ENCODE results near the gene ATP9B. TPM values are rescaled to one million over a fixed set of nuclear protein-coding genes. Genes with fewer than 3 reads are reported as not detected.

The ATP9B gene
- polyA plus RNA-seq, 1 of the 3 experiments (the other 2 are of a cell fraction), result 11.2 TPM

DNA sequence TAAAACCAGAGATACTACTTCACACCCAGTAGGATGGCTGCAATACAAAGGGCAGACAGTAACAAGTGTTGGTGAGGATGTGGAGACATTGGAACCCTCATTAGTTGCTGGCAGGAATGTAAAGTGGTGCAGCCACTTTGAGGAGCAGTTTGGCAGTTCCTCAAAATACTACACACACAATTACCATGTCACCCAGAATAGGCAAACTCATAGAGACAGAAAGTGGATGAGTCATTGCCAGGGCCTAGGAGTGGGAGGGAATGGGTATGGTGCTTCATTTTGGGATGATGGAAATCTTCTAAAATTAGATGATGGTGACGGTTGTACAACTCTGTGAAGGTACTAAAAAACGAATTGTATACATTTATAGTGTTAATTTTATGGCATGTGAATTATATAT, 54.8 kb downstream of the ATP9B start:
- H3K4me2 ChIP-seq, result no peak overlapping the region
- ChIA-PET CTCF (no interaction called here), POLR2A (no interaction called here)
- TF ChIP-seq ELF1 (IDR thresholded peaks at IDR 0.05), result no peak
- no peak for TF ChIP-seq GATA2 (CRISPR knock-in tag; IDR thresholded peaks at IDR 0.05)
- TF ChIP-seq, protein P1, sequence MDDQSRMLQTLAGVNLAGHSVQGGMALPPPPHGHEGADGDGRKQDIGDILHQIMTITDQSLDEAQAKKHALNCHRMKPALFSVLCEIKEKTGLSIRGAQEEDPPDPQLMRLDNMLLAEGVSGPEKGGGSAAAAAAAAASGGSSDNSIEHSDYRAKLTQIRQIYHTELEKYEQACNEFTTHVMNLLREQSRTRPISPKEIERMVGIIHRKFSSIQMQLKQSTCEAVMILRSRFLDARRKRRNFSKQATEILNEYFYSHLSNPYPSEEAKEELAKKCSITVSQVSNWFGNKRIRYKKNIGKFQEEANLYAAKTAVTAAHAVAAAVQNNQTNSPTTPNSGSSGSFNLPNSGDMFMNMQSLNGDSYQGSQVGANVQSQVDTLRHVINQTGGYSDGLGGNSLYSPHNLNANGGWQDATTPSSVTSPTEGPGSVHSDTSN (IDR thresholded peaks at IDR 0.05), result peak; percentile 35; the same call in 1 of the 2 replicates
- TF ChIP-seq TCF12 (IDR thresholded peaks at IDR 0.05), result no peak
- TF ChIP-seq FOXJ3 (CRISPR knock-in tag; IDR thresholded peaks at IDR 0.05), result no peak
- TF ChIP-seq RCOR1 (IDR thresholded peaks at IDR 0.05; ENCODE audit: low read length), result no peak
- TF ChIP-seq TEAD4 (IDR thresholded peaks at IDR 0.05; ENCODE audit: borderline replicate concordance, insufficient read depth), result no peak
- DNase-seq, result no peak
- no peaks in the 10 kb centered on the region for H3K9me2 ChIP-seq
- H4K20me1 ChIP-seq (ENCODE audit: insufficient read depth), result no peaks in the 10 kb centered on the region
- 35% methylated on average over 2 of the region's 2 CpGs for WGBS (ENCODE audit: low lambda C conversion rate)
- H3K9me3 ChIP-seq, result no peaks in the 10 kb centered on the region
- no peak overlapping the region for H3K9ac ChIP-seq
- no peaks in the 10 kb centered on the region for H3K27me3 ChIP-seq (ENCODE audit: insufficient read depth)
- H3K4me3 ChIP-seq (ENCODE audit: low read depth in 2 of 2, low read length in 1 of 2), result no peak overlapping the region
- H3K27ac ChIP-seq (ENCODE audit: low read depth in 2 of 2, low read length in 1 of 2), result no peak overlapping the region
- H3F3A ChIP-seq (replicated peaks; ENCODE audit: insufficient read depth), result no peaks in the 10 kb centered on the region
- peaks cover 4 to 15% of the 10 kb centered on the region in 2 experiments for H3K36me3 ChIP-seq (replicated peaks in 1 of 2; ENCODE audit: control insufficient read depth in 1 of 2, insufficient read depth in 2 of 2, low read length in 1 of 2)
- no peaks in the 10 kb centered on the region for H3K4me1 ChIP-seq (ENCODE audit: control insufficient read depth in 1 of 2, insufficient read depth in 2 of 2, low read depth in 1 of 2, low read length in 1 of 2)
- no peaks in the 10 kb centered on the region for H3K79me2 ChIP-seq (ENCODE audit: insufficient read depth)
- H2AFZ ChIP-seq (ENCODE audit: low read depth), result no peak overlapping the region

GRCh38 chr18:79129120-79129519, 59.9 kb downstream of the ATP9B start:
- no peak overlapping the region for H3K4me2 ChIP-seq
- H3K27me3 ChIP-seq (ENCODE audit: insufficient read depth), result no peaks in the 10 kb centered on the region
- H2AFZ ChIP-seq (ENCODE audit: low read depth), result no peak overlapping the region
- H4K20me1 ChIP-seq (ENCODE audit: insufficient read depth), result no peaks in the 10 kb centered on the region
- H3F3A ChIP-seq (replicated peaks; ENCODE audit: insufficient read depth), result no peaks in the 10 kb centered on the region
- no peaks in the 10 kb centered on the region for H3K4me1 ChIP-seq (ENCODE audit: control insufficient read depth in 1 of 2, insufficient read depth in 2 of 2, low read depth in 1 of 2, low read length in 1 of 2)
- WGBS (ENCODE audit: low lambda C conversion rate), result 98% methylated on average over 3 of the region's 3 CpGs
- H3K36me3 ChIP-seq (replicated peaks in 1 of 2; ENCODE audit: control insufficient read depth in 1 of 2, insufficient read depth in 2 of 2, low read length in 1 of 2), result peaks cover 6 to 15% of the 10 kb centered on the region in 2 experiments
- TF ChIP-seq NFIC (IDR thresholded peaks at IDR 0.05; ENCODE audit: borderline replicate concordance) (no peak), FOSL2 (IDR thresholded peaks at IDR 0.05; ENCODE audit: borderline replicate concordance, low read depth) (no peak), GATA2 (CRISPR knock-in tag; IDR thresholded peaks at IDR 0.05) (no peak), EP300 (IDR thresholded peaks at IDR 0.05; ENCODE audit: borderline replicate concordance in 1 of 2, low read depth in 1 of 2, low read length in 1 of 2) (no peak), NRF1 (IDR thresholded peaks at IDR 0.05; ENCODE audit: low read depth, low read length) (no peak), RCOR1 (IDR thresholded peaks at IDR 0.05; ENCODE audit: low read length) (no peak), GABPA (IDR thresholded peaks at IDR 0.05; ENCODE audit: low read depth) (no peak), CHD2 (IDR thresholded peaks at IDR 0.05; ENCODE audit: low read length, partially characterized antibody) (no peak), JUND (IDR thresholded peaks at IDR 0.05) (no peak), TEAD4 (IDR thresholded peaks at IDR 0.05; ENCODE audit: borderline replicate concordance, insufficient read depth) (no peak), SMC3 (IDR thresholded peaks at IDR 0.05; ENCODE audit: low read depth, low read length) (no peak), RFX5 (IDR thresholded peaks at IDR 0.05; ENCODE audit: low read length) (no peak), USF1 (IDR thresholded peaks at IDR 0.05; ENCODE audit: borderline replicate concordance, low read depth) (no peak)
- TF ChIP-seq, protein P2, sequence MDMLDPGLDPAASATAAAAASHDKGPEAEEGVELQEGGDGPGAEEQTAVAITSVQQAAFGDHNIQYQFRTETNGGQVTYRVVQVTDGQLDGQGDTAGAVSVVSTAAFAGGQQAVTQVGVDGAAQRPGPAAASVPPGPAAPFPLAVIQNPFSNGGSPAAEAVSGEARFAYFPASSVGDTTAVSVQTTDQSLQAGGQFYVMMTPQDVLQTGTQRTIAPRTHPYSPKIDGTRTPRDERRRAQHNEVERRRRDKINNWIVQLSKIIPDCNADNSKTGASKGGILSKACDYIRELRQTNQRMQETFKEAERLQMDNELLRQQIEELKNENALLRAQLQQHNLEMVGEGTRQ (IDR thresholded peaks at IDR 0.05; ENCODE audit: borderline replicate concordance, low read depth, low read length), result no peak
- no peaks in the 10 kb centered on the region for H3K9me3 ChIP-seq
- no peak overlapping the region for H3K4me3 ChIP-seq (ENCODE audit: low read depth in 2 of 2, low read length in 1 of 2)
- H3K79me2 ChIP-seq (ENCODE audit: insufficient read depth), result no peaks in the 10 kb centered on the region
- CTCF ChIA-PET, result no interaction called here
- POLR2A ChIA-PET, result no interaction called here
- no peak overlapping the region for H3K27ac ChIP-seq (ENCODE audit: low read depth in 2 of 2, low read length in 1 of 2)
- no peak for DNase-seq
- H3K9me2 ChIP-seq, result no peaks in the 10 kb centered on the region
- H3K9ac ChIP-seq, result no peak overlapping the region
